HG02571 (cell line): ENCODE measurements around the gene TCF20.

ENCODE experiments used
- ATAC-seq: cut with Tn5 transposase; IDR thresholded peaks from one replicate; pipeline ENCODE4 v1.9.1; 2021; ENCODE audit warnings: mild to moderate bottlenecking, moderate library complexity; ENCODE audit not compliant: unreplicated experiment

TCF20 gene

GRCh38 chr22:42283278-42284201 is 13.1 kb upstream of the TCF20 start:
- ATAC-seq: no peak

GRCh38 chr22:42282943-42283277 is 12.5 kb upstream of the TCF20 start:
- no peak for ATAC-seq

GRCh38 chr22:42282252-42282942 is 11.9 kb upstream of the TCF20 start:
- no peak for ATAC-seq

GRCh38 chr22:42281706-42282251 is 11.3 kb upstream of the TCF20 start:
- ATAC-seq: no peak

- ATAC-seq: no peak
Measured at GRCh38 chr22:42281284-42281683, 10.8 kb upstream of the TCF20 start.

GRCh38 chr22:42280836-42281235 is 10.4 kb upstream of the TCF20 start:
- ATAC-seq: no peak

GRCh38 chr22:42280140-42280539 is 9.7 kb upstream of the TCF20 start:
- no peak for ATAC-seq

GRCh38 chr22:42279425-42280020 is 9.1 kb upstream of the TCF20 start:
- no peak for ATAC-seq

GRCh38 chr22:42277988-42278776 is 7.7 kb upstream of the TCF20 start:
- no peak for ATAC-seq

GRCh38 chr22:42277232-42277753 is 6.8 kb upstream of the TCF20 start:
- ATAC-seq: no peak

- no peak for ATAC-seq
Measured at GRCh38 chr22:42275970-42276369, 5.5 kb upstream of the TCF20 start.

- ATAC-seq: no peak
Measured at GRCh38 chr22:42275176-42275575, 4.7 kb upstream of the TCF20 start.

- no peak for ATAC-seq
Measured at GRCh38 chr22:42273855-42274451, 3.5 kb upstream of the TCF20 start.

- ATAC-seq: no peak
Measured at GRCh38 chr22:42272431-42272999, 2.1 kb upstream of the TCF20 start.

- no peak for ATAC-seq
Measured at GRCh38 chr22:42271906-42272305, 1.5 kb upstream of the TCF20 start.

- ATAC-seq: no peak
Measured at GRCh38 chr22:42271191-42271813, 849 bp upstream of the TCF20 start.

- peak; percentile 45 for ATAC-seq
Measured at GRCh38 chr22:42270176-42270509, 310 bp downstream of the TCF20 start.

GRCh38 chr22:42269432-42270175 is 849 bp downstream of the TCF20 start:
- peak; percentile 44 for ATAC-seq
